H1 (cell line): ENCODE data around the gene VAT1L. TPM values are rescaled to one million over a fixed set of nuclear protein-coding genes. Genes with fewer than 3 reads are reported as not detected.

Experiments
- BACH1 ChIP-seq: IDR thresholded peaks from 2 replicates; pipeline ENCODE4 v1.6.1; 2012; ENCODE audit warnings: low read length, improper control_type of control experiment
- CREB1 ChIP-seq: IDR thresholded peaks from 2 replicates; pipeline ENCODE4 v1.6.1; 2012; ENCODE audit warnings: inconsistent platforms
- FOSL1 ChIP-seq: IDR thresholded peaks from 2 replicates; pipeline ENCODE4 v1.6.1; 2011; ENCODE audit warnings: mild to moderate bottlenecking, low read depth, low read length, moderate library complexity; ENCODE audit not compliant: insufficient read depth
- POLR2AphosphoS5 ChIP-seq: IDR thresholded peaks from 2 replicates; pipeline ENCODE4 v1.6.1; 2011; ENCODE audit warnings: low read depth, low read length
- RXRA ChIP-seq: IDR thresholded peaks from 2 replicates; pipeline ENCODE4 v1.6.1; 2011; ENCODE audit warnings: low read depth, mild to moderate bottlenecking, low read length, moderate library complexity; ENCODE audit not compliant: insufficient read depth
- SIN3A ChIP-seq, 2 experiments: IDR thresholded peaks in 1 of 2; conservative IDR thresholded peaks in 1 of 2; 2 replicates each; pipeline ENCODE4 v1.6.1; 2011 to 2012; ENCODE audit warnings: low read length in 2 of 2, improper control_type of control experiment in 1 of 2, low read depth in 1 of 2, mild to moderate bottlenecking in 1 of 2
- TAF7 ChIP-seq: optimal IDR thresholded peaks from 2 replicates; pipeline ENCODE3; 2011; ENCODE audit warnings: low read depth, mild to moderate bottlenecking, inconsistent platforms, low read length, moderate library complexity, borderline replicate concordance
- polyA plus RNA-seq, 7 experiments: library from polyadenylated mRNA; depleted of rRNA in 3 of 7; stranded (reverse) in 5 of 7; unstranded in 2 of 7; fragments of >200 nt in 5 of 7; fragments of 200-250 nt in 2 of 7; gene quantifications; 1 replicate in 5 of 7; 2 replicates in 1 of 7; 4 replicates in 1 of 7; pipeline versions ENCODE4 v1.2.1 to v1.2.3, GENCODE V29; 2011 to 2013; ENCODE audit warnings: missing spikeins in 2 of 7, mixed read lengths in 2 of 7
- total RNA-seq: library from RNA; stranded (reverse); fragmentation: NEBNext Ultra II Directional; extraction: Animal tissue kit (Norgen Biotek cat#: 25700); gene quantifications from 2 replicates; pipeline ENCODE4 v1.2.1, GENCODE V29; 2021

Gene VAT1L
- total and polyA plus RNA-seq, 2 of the 8 experiments (the other 6 are each of a cell fraction or from before 2014, with no cell fraction given): 46.3 to 48.2 TPM

DNA sequence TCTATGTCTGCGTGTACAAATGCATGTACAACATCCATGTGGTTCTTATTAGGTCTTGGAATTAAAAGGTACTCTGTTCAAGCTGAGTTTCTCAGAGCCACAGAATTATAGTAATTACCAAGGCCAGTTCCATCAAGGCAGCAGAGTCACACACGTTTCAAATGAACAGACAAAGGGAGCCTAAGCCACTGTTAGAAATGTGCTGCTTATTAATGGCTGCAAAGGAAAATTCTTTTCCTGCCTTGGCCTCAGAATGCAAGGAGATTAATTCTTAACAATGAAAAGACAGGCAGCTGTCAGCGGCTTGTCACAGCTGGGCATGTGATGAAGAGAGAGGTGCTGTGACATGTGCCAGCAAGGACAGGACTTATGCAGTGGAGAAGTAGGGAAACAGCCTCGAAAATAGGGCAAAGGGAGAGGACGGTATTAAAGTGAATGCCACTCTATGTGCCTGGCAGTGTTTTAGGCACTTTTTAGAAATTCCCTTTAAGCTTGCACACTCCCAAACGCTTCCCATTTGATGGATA is 133.9 kb downstream of the VAT1L start (continued):
- TF ChIP-seq TAF7 (no peak), RXRA (no peak), SIN3A (conservative IDR thresholded peaks at IDR 0.05 in 1 of 2, IDR thresholded peaks at IDR 0.05 in 1 of 2; ENCODE audit: low read depth in 1 of 2, low read length in 2 of 2) (no peak), CREB1 (no peak), FOSL1 (no peak), POLR2AphosphoS5 (no peak), BACH1 (no peak)
